GM19372 (cell line): ENCODE measurements around the gene CD40.

ENCODE experiments used
- ATAC-seq: cut with Tn5 transposase; IDR thresholded peaks from one replicate; pipeline ENCODE4 v1.9.1; 2021; ENCODE audit warnings: mild to moderate bottlenecking, low read depth, moderate library complexity; ENCODE audit not compliant: unreplicated experiment

The CD40 gene

DNA sequence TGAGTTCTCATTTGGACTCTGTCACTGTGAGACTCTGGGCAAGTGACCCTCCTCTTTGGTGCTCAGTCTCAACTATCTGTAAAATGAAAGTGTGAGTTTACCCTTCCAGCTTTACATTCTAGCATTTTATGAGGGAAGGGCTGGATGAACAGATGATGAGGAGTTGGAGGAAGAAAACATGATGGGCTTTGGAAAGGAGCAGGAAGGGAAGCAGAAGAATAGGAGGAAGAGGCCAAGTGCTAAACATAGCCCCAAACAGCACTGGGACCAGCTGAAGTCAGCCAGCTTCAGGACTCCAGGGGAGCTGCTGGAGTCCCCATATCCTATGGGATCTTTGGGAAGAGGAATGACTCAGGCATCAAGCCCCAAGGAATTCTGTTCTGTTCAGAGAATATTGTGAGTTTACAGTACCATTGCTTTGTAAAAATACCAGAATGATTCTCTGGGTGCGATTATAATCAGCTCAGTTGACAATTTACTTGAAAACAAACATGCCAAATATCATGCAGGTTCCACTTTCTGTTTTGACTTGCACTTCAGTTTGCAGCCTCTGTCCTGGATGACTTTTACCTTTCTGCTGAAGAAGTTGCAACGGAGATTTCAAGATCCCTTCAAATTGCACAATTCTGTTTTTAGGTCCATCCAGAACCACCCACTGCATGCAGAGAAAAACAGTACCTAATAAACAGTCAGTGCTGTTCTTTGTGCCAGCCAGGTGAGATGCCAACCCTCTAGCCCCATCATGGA, 3.2 kb downstream of the CD40 start:
- ATAC-seq, result no peak

DNA sequence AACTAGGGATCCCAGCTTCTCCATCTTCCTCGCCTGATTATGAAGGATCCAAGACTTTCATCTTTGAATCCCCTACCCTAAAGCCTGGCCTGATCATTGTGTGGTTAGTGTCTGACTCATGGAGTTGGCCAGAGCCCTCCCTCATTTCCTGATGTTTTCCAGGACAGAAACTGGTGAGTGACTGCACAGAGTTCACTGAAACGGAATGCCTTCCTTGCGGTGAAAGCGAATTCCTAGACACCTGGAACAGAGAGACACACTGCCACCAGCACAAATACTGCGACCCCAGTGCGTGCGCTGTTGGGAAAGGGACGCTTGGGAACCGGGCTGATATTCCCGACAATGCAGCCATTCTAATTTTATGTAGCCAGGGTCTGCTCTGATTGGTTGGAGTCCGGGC, 4.0 kb downstream of the CD40 start:
- no peak for ATAC-seq

DNA sequence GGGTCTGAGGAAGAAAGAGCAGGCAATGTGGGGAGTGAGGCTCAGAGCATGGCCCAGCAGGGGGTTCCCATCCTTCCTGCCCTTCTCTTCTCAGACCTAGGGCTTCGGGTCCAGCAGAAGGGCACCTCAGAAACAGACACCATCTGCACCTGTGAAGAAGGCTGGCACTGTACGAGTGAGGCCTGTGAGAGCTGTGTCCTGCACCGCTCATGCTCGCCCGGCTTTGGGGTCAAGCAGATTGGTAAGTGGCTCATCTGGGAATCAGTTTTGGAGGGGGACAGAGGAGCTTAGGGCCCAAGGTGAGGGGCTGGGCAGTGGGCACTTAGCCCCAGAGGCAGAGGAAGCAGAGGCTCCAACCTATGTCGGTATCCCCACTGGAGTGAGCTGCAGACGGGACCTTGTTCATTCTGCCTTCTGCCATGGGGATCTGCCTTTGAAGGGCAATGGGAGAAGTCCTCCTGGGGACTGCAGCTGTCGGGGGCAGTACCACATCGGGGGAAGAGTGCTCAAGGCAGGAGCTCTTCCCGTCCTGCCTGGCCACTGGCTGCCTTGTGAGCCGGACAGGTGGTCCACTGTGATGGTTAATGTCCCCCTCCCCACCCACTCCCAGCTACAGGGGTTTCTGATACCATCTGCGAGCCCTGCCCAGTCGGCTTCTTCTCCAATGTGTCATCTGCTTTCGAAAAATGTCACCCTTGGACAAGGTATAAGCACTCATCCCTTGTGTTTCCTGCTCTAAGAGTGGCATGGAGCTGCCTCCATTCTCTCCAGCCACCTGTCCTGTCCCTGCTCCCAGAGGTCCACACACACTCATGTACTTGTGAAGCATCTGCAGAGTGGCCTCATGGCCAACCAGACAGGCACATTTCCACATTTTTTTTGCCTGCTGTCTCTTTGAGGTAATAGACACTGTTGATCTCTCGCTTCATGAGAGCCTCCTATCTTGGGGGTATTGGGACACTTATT, 4.7 kb downstream of the CD40 start:
- no peak for ATAC-seq

DNA sequence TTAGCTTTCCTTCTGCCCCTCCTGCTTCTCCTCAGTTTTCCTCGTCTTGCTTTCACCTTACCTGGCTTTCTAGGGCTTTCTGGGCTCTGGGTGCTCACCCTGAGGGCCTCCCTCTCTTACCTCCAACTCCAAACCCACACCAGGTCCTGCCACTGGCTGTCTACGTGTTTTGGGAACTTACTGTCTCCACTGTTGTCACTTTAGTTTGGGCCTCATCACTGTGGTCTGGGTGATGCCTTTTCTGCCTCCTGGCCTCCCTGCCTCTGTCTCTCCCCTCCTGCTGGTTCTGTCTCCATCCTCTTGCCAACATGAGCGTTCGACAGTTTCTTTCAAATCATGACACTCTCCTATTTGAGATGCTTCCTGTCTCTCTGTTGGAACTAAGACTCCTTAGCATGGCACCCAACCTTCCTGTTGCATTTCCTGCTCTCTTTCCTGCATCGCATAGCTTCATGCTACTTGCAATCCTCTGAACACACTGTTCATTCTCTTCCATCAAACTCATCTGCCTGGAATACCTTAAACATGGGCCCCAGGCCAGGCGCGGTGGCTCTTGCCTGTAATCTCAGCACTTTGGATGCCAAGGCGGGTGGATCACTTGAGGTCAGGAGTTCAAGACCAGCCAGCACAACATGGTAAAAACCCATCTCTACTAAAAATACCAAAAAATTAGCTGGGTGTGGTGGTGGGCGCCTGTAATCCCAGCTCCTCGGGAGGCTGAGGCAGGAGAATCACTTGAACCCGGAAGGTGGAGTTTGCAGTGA, 5.5 kb downstream of the CD40 start:
- ATAC-seq, result no peak

DNA sequence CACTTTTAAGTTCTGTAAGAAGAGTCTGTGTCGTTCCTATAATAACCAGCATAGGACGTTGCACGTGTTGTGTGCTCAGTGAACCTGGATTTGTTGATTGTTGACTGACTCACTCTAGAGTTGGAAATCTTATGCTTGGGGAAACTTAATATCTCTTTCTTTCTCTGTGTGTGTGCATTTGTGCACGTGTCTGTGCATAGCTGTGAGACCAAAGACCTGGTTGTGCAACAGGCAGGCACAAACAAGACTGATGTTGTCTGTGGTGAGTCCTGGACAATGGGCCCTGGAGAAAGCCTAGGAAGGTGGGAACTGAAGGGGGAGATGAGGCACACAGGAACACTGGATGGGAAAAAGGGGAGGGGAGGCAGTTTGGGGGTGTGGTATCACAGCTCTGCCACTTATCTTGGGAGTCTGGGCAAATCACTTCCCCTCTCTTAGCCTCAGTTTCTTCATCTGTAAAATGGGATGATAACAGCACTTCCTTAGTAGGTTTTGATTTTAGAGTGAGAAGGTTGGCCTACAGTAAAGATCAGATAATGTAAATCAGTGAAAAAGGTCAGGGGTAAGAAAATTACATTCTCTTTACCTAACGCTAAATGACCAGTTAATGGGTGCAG, 8.4 kb downstream of the CD40 start:
- ATAC-seq, result no peak

DNA sequence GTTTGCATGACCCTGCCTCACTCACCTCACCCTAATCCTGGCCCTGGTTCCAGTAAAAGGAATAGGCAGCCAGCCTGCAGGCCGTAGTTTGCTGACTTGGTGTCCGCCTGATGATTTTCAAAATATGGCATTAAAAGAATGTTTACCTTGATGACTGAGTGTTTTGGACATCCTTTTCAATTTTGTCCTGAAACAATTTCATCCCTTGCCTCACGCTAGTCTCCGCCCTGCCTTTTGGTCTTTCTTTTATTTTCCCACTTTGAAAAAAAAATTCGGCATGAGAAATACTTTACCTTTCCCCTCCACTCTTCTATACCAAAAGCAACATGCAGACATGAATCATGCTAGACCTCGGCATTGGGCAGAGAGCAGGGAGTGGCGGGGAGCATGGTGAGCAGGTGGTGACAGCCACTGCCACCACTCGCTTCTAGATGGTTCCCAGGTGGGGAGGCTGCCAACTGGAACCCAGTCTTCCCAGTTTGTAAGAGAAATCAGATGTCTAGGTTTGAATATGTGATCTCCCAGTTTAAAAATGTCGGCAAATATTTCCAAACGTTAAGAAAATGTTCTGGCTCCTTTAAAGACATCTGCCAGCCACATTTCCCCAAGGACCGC, 9.4 kb downstream of the CD40 start:
- no peak for ATAC-seq

DNA sequence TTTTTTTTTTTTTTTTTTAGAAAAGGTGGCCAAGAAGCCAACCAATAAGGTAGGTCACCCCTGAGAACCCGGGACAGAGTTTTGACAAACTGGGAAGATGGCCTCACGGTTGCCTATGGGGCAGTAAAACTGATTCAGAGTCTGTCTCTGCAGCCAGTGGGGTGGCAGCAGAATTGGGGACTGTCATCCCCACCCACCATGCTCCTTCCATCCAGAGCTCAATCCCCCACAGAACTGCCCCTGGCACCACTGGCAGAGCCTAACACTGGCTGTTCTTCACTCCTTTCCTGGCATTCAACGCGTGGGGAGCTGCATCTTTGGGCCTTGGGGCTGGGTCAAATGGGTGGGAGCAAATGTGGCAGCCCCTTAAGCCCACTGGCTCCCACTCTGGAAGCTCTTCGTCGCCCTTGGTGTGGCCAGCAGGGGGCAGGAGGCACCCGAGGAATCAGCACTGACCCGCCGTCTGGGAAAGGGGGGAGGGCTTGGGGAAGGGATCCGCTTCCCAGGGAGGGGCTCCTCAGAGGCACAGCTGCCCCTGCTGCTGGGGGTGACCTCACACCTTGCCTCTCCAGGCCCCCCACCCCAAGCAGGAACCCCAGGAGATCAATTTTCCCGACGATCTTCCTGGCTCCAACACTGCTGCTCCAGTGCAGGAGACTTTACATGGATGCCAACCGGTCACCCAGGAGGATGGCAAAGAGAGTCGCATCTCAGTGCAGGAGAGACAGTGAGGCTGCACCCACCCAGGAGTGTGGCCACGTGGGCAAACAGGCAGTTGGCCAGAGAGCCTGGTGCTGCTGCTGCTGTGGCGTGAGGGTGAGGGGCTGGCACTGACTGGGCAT, 10.4 kb downstream of the CD40 start:
- no peak for ATAC-seq

DNA sequence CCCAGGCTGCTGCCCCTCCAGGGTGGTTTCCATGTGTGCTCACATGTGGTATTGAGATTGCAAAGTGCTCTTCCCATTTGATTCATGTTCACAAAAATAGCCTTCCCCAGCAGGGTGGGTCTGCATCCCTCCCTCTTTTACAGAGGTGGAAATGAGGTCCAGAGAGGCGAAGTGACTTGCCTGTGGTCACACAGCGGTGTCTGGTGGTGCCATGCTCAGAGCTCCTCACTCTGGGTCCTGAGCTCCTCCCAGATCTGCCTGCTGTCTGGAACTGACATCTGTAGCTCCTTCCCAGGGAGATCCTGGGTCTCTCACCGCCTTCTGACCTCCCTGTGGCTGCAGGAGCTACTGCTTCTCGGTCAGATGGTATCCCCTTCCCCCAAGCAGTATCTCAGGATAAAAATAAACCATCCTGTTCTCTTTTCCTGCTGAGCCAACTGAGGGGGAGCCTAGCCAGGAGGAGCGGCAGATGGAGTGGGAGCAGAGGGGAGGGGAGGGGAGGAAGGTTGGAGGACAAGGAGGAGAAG, 11.9 kb downstream of the CD40 start:
- ATAC-seq, result no peak

DNA sequence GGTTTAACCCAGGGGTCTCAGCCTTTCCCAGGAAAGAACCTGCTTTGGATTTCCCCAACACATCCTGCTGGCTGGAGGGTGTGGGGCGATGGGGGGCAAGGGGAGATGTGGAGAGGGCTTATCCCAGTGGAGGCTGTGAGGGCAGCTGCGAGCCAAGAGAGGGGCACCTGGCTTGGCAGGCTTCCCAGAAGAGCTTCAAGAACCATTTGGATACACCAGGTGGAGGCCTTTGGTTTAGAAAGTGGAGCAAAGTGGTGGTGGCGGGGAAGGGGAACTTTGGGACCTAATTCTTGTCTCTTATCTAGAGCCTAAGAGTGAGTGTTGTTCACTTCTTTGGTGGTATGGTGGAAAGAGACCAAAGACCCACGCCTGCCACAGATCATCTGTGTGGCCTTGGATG, 12.4 kb downstream of the CD40 start:
- ATAC-seq, result no peak

DNA sequence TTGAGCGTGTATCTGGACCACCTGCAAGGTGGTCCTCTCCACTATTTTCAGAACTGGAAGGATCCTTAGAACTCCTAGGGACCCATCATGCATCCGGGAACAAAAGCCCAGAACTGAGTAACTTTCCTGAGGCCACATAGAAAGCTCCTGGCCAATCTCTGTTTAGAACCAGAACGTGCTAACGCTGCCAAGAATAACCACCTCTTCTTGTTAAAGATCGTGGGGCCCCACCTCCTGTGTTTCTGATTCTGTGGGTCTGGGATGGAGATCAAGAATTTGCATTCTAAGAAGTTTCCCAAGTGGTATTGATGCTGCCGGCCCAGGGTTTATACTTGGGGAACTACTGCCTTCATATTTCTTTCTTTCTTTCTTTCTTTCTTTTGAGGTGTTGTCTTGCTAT, 13.3 kb downstream of the CD40 start:
- no peak for ATAC-seq

DNA sequence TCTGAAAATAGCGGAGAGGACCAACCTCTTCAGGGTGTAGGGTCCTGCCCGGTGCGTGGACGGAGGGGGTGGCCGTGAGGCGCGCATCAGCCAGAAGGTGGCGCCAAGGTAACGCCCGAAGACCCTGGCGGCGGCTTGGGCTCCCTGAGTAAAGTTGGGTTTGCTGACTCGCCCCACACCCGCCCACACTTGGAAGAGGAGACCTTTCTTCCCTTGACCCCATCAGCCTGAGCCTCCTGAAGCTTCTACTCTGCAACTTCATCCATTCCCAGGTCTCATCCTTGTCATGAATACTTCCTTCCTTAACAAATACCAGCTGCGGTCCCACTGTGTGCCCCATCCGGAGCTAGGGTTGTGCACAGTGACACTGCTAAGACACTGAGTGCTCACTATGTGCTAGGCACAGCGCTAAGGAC, 14.6 kb downstream of the CD40 start:
- no peak for ATAC-seq

DNA sequence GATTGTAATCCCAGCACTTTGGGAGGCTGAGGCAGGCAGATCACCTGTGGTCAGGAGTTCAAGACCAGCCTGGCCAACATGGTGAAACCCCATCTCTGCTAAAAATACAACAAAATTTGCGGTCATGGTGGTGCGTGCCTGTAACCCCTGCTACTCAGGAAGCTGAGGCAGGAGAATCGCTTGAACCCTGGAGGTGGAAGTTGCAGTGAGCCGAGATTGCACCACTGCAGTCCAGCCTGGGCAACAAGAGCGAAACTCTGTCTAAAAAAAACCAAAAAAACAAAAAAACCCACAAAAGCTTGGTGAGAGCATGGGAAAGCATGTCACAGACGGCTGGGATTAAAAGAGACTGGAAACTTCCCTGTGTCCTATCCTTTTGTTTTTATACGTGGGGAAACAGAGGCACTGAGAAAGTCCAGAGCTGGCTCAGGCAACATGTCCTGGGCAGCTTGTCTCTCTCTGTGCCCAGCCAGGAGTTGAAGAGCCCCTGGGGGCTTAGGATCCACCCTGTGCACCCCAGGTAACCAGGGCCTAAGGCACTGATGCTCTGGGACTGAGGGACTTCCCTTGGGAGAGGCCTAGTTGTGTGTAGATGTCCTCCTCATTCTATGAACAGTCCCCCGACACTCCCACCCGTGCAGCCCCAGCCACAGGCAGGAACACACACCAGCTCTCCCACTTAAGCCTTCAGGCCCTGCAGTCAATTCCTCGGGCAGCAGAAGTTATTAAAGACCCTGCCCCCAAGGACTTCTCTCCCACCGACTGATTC, 16.0 kb downstream of the CD40 start:
- no peak for ATAC-seq

DNA sequence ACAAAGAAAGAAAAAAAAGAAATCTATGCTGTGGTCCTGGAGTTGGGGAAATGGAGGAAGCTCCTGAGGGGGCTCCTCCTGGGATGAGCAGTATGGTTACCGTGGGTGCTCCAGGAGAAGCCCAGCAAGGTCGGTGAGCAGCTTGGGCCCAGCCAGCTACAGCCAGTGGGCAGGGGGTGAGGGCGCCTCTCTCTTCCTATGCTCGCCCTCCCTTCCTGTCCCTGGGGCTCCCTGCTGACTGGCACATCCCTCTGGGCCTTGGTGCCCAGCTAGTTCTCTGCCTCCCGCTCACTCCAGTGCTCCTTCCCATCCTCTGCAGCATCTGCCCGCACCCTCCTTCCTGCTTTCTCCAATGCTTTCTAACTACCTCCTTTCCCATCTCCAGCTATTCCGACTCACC, 16.6 kb downstream of the CD40 start:
- no peak for ATAC-seq

DNA sequence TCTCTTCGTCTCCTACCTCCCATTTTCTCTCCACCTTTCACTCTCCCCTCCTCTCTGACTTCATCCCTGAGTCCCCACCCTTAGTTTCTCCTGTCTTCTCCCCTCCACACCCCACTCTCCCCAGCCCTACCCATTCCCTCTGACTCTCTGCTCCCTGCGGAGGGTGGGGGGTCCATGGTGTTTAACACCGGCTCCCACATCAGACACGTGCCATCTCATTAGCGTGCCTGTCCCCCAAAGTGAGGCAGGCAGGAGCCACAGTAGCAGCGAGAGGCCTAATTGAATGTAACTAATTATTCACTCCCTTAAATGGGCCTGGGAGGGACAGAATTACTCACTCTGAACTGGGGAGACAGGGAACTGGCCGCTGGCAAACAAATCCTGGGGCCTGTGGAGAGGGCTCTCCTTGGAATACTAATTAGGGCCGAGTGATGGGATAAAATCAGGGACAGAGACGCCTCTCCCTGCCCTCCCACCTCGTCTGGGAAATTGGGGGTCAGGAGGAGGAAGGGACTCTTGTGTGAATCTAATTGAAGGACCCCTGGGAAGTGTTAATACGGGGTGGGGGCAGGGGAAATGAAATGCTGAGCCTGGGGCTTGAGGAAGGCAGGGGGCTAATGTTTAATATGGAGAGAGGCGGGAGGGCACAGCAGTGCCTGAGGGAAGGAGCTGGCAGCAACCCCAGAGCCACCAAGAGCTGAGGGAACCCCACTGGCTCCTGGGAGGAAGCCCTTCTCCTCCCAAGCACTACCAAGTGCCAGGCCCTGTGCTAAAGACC, 17.9 kb downstream of the CD40 start:
- ATAC-seq, result no peak

DNA sequence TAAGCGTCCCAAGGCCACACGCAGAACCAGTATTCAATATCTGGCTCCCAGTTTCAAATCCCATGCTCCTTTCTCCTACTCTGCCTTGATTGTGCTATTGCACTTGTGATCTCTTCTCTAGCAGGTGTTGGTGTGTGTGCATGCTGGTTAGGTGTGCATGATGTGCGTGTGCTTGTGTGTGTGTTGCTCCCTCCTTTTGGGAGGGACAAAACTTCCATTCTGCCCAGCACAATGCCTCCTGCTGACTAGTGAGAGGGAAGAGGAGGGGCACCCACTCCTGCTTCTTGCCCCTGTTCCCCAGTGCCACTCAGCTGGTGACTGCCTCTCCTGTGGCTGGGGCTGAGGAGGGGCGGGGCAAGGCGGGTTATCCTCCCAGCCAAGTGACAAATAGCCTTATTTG, 19.7 kb downstream of the CD40 start:
- ATAC-seq, result no peak

DNA sequence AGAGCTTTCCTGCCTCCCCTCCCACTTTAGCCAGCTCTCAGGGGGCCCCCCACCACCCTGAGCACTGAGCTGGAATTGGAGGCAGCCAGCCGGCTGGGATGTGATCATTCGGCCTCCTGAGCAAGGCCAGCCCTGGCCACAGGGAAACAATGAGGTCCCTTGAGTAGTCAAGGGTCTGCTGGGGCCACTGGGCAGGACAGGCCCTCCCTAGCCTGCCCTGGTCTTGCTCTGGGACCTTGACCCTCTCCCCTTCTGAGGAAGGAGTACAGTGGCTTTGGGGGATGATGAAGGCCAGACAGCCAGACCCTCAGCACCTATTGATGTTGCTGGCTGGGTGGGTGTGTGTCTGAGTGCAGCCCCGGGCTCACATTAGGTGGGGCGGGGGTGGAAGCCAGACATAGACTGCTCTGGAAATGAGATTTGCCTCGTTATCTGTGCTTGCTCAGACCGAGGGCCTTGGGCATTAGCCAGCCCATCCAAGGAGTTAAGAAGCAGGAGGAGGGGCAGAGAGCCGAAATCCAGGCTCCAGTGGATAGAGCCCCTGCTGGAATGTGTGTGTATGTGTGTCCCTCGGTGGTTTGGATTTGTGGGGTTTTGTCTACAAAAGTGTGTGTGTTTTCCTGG, 21.3 kb downstream of the CD40 start:
- ATAC-seq, result no peak

DNA sequence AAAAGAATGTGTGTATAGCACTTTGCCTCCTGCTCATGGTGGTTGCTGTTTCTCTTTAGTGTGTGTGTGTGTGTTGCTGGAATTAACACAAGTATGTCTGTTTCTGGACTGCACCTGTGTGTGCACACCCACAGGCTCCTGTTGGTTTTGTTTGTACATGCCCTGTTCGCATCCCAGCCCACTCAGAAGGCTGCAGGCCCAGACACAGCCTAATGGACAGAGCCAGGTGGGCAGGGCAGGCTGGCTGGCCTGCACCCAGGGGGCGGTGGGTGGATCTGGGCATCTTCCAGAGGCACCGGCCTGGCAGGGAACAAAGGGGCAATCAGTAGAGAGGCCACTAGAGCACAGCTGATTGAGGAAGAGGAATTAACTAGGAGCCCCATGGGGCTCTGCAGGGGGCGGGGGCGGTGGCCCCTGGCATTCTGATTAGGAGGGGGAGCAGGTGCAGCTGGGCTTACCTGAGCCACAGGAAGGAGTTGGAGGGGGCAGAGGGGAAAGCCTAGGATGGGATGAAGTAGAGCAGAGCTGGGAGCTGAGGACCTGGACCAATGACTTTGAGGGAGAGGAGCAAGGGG, 21.9 kb downstream of the CD40 start:
- ATAC-seq, result no peak
